IgD-negative memory B cell (primary cell): ENCODE results near the gene LRRC17. TPM values are rescaled to one million over a fixed set of nuclear protein-coding genes. Genes with fewer than 3 reads are reported as not detected.
"Not testable (repeated sequence)": the region's sequence is repeated elsewhere in the genome, so short reads cannot be mapped to it uniquely, and the experiment has no call there.

Experiments
- H3K27ac Mint-ChIP-seq, 3 donors: one replicate each; pipeline ENCODE4 v1.8.0; 2020 to 2022; ENCODE audit warnings: mild to moderate bottlenecking in 3 of 3, mixed read lengths in 3 of 3, moderate library complexity in 1 of 3
- H3K27me3 Mint-ChIP-seq: one replicate; pipeline ENCODE4 v1.8.0; 2021; ENCODE audit warnings: mixed read lengths
- H3K36me3 Mint-ChIP-seq: one replicate; pipeline ENCODE4 v1.8.0; 2020; ENCODE audit warnings: mild to moderate bottlenecking, mixed read lengths
- H3K4me1 Mint-ChIP-seq, 3 donors: one replicate each; pipeline ENCODE4 v1.8.0; 2020 to 2022; ENCODE audit warnings: mixed read lengths in 3 of 3, mild to moderate bottlenecking in 1 of 3
- H3K4me3 Mint-ChIP-seq, 4 donors: one replicate each; pipeline ENCODE4 v1.8.0; 2020 to 2022; ENCODE audit warnings: mild to moderate bottlenecking in 4 of 4, mixed read lengths in 4 of 4, moderate library complexity in 3 of 4
- H3K9me3 Mint-ChIP-seq, 3 donors: one replicate each; pipeline ENCODE4 v1.8.0; 2020 to 2021; ENCODE audit warnings: mixed read lengths in 3 of 3, mild to moderate bottlenecking in 1 of 3
- polyA plus RNA-seq: library from polyadenylated mRNA; unstranded; fragments of 300-500 nt; fragmentation: Illumina TruSeq; gene quantifications from one replicate; pipeline ENCODE4 v1.2.3, GENCODE V29; 2021

The LRRC17 gene
- polyA plus RNA-seq, 1 donor from 2014 or later, result not detected

- H3K27ac Mint-ChIP-seq, result no peak overlapping the region
- H3K36me3 Mint-ChIP-seq, result no peaks in the 10 kb centered on the region
- peaks cover 0 to 2% (median 0%) of the 10 kb centered on the region in 3 donors for H3K9me3 Mint-ChIP-seq
- no peaks in the 10 kb centered on the region for H3K27me3 Mint-ChIP-seq
- H3K4me3 Mint-ChIP-seq, result no peak overlapping the region
- no peaks in the 10 kb centered on the region for H3K4me1 Mint-ChIP-seq
These were observed 31.4 kb downstream of the LRRC17 start for GRCh38 chr7:102944241-102944640.

DNA sequence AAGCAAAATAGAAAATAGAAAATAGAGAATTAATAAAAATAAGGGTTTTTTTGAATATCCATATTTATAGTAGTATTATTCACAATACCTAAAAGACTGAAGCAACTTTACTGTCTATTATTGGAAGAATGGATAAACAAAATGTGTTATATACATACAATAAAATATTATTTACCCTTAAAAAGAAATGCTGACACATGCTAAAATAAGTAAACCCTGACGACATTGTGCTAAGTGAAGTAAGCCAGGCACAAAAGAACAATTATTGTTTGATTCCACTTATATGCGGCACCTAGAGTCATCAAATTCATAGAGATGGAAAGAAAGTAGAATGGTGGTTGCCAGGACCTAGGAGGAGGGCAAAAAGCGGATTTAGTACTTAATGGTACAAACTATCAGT is 39.0 kb downstream of the LRRC17 start:
- Mint-ChIP-seq H3K9me3 (peaks cover 7 to 14% (median 11%) of the 10 kb centered on the region in 3 donors), H3K4me1 (no peaks in the 10 kb centered on the region), H3K4me3 (no peak overlapping the region), H3K27ac (no peak overlapping the region), H3K36me3 (peaks cover 3% of the 10 kb centered on the region), H3K27me3 (peaks cover 4% of the 10 kb centered on the region)

DNA sequence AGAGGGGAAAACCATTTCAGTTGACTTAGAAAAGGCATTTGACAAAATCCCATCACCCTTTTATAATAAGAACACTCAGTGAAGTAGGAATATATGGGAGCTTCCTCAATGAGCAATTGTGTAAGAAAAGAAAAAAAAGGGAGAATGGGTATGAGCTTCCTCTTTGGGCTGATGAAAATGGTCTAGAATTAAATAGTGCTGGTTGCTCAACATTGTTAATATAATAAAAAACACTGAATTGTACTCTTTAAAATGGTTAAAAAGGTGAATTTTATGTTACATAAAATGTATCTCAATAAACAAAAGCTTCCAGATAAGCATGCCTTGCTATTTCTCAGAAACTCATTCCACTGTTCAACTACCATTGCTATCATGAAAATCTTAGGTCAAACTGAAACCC is 40.6 kb downstream of the LRRC17 start:
- H3K4me3 Mint-ChIP-seq, result no peak overlapping the region
- no peak overlapping the region for H3K27ac Mint-ChIP-seq
- H3K36me3 Mint-ChIP-seq, result peaks cover 3% of the 10 kb centered on the region
- peaks cover 7 to 18% (median 13%) of the 10 kb centered on the region in 3 donors for H3K9me3 Mint-ChIP-seq
- peaks cover 4% of the 10 kb centered on the region for H3K27me3 Mint-ChIP-seq
- no peaks in the 10 kb centered on the region for H3K4me1 Mint-ChIP-seq

- not testable (repeated sequence) for H3K4me1 Mint-ChIP-seq, H3K4me3 Mint-ChIP-seq, H3K36me3 Mint-ChIP-seq, H3K27ac Mint-ChIP-seq, H3K27me3 Mint-ChIP-seq
- peaks cover 7 to 18% (median 13%) of the 10 kb centered on the region in 3 donors for H3K9me3 Mint-ChIP-seq
These were observed 41.6 kb downstream of the LRRC17 start for GRCh38 chr7:102954359-102954758.

DNA sequence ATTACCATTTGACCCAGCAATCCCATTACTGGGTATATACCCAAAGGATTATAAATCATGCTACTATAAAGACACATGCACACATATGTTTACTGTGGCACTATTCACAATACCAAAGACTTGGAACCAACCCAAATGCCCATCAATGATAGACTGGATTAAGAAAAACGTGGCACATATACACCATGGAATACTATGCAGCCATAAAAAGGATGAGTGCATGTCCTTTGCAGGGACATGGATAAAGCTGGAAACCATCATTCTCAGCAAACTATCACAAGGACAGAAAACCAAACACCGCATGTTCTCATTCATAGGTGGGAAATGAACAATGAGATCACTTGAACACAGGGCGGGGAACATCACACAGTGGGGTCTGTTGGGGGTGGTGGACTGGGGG is 45.2 kb downstream of the LRRC17 start:
- not testable (repeated sequence) for H3K4me3 Mint-ChIP-seq, H3K27me3 Mint-ChIP-seq, H3K36me3 Mint-ChIP-seq, H3K4me1 Mint-ChIP-seq, H3K27ac Mint-ChIP-seq
- peaks cover 7 to 18% (median 11%) of the 10 kb centered on the region in 3 donors for H3K9me3 Mint-ChIP-seq

- H3K27ac Mint-ChIP-seq, H3K4me1 Mint-ChIP-seq, H3K36me3 Mint-ChIP-seq: not testable (repeated sequence)
These were observed 49.2 kb downstream of the LRRC17 start for GRCh38 chr7:102961993-102962392.

DNA sequence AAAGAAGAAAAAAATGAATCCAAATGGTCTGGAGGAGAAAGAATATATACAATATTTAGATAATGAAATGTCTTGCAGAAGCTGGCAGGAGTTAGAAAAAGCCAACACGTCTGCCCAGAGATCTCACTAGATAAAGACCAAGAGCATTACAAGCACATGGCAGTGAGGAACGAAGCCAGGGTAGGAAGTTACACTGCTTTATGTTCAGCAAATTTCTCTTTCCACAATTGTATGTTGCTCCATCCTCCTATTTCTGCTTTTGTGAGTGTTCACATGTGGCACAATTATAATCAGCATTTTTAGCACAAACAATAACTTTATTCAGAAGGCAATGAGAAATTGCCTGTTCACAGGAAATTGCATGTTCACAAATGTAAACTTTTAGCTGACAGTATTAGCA is 53.7 kb downstream of the LRRC17 start:
- Mint-ChIP-seq H3K27ac (no peak overlapping the region), H3K4me1 (peaks cover 0 to 4% (median 0%) of the 10 kb centered on the region in 3 donors), H3K9me3 (no peaks in the 10 kb centered on the region), H3K27me3 (no peaks in the 10 kb centered on the region), H3K36me3 (peaks cover 1% of the 10 kb centered on the region), H3K4me3 (no peak overlapping the region)

More at GRCh38 chr7:102961993-102962392, 49.2 kb downstream of the LRRC17 start:
- not testable (repeated sequence) for H3K27me3 Mint-ChIP-seq, H3K4me3 Mint-ChIP-seq, H3K9me3 Mint-ChIP-seq

- peaks cover 0 to 4% (median 0%) of the 10 kb centered on the region in 3 donors for H3K4me1 Mint-ChIP-seq
- no peaks in the 10 kb centered on the region for H3K27me3 Mint-ChIP-seq
- H3K9me3 Mint-ChIP-seq, result no peaks in the 10 kb centered on the region
- H3K36me3 Mint-ChIP-seq, result peaks cover 2% of the 10 kb centered on the region
- H3K27ac Mint-ChIP-seq, result no peak overlapping the region
- H3K4me3 Mint-ChIP-seq, result no peak overlapping the region
These were observed 55.0 kb downstream of the LRRC17 start for GRCh38 chr7:102967798-102968197.

DNA sequence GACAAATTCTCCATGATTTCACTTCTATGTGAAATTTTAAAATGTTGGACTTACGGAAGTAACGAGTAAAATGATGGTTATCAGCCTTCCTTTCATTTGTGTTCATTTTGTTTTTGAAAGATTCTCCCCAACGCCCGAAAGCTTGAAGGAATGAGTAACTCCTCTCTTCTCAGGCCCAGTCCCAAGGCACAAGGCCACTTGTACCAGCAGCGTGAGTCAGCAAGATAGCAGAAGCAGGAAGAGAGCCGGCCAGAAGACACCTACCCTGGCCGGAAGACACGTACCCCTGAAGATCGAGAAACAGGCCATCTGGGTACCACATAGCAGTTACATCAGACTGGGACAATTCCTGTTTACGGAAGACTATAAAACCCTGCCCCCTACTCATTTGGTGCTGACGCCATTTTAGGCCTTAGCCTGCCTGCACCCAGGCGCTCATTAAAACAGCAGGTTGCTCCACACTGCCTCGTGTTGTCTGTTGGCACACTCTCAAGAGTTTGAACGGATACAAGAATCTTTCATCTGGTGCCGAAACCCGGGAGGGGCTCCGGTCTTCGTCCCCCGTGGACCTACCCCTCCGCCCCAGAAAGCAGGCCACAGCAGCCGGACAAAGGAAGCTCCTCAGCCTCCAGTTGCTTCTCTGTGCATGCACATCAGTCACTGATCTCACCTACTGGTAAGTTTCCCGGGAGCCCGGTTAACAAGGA is 60.4 kb downstream of the LRRC17 start:
- H3K4me1 Mint-ChIP-seq, result peaks cover 0 to 2% (median 0%) of the 10 kb centered on the region in 3 donors
- no peaks in the 10 kb centered on the region for H3K27me3 Mint-ChIP-seq
- peaks cover 3% of the 10 kb centered on the region for H3K36me3 Mint-ChIP-seq
- H3K4me3 Mint-ChIP-seq, result no peak overlapping the region
- H3K27ac Mint-ChIP-seq, result no peak overlapping the region
- no peaks in the 10 kb centered on the region for H3K9me3 Mint-ChIP-seq

DNA sequence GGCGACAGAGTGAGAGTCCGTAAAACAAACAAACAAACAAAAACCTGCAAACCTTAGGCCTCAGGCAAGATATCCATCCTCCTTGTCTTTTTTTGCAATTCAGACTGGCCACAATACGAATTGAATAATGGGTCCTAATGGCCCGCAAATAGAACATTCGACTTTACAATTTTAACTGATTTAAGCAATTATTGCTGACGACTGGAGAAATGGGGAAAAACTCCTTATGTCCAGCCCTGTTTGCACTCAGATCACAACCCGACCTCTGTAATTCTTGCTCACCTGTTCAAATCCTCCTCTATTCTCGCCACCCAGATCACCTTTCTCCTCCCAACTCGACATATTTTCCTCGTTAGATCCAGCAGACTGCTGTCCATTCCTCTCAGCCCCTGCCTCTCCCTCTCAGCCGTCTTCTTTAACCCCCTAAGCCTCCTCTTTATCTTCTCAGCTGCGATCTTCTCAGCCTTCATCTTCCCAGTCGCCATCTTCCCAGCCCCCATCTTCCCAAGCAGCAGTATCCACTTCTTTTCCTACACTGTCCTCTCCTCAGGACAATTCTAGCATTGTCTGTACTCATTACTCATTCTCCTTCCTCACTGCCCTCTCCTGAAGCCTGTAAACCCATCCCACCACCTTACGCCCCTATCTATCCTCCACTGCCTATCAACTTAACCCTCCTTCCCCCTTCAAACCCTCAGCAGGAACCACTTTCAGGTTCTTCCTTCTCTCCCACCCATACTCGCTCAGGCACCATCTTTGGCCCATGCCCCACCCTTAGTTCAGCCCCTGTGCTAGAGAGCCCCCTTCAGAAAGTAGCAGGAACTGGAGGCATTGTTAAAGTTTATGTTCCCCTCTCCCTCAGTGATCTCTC is 61.8 kb downstream of the LRRC17 start:
- H3K36me3 Mint-ChIP-seq, result peaks cover 3% of the 10 kb centered on the region
- peaks cover 0 to 6% (median 1%) of the 10 kb centered on the region in 3 donors for H3K9me3 Mint-ChIP-seq
- no peak overlapping the region for H3K27ac Mint-ChIP-seq
- H3K4me3 Mint-ChIP-seq, result no peak overlapping the region
- H3K4me1 Mint-ChIP-seq, result no peaks in the 10 kb centered on the region
- no peaks in the 10 kb centered on the region for H3K27me3 Mint-ChIP-seq

- Mint-ChIP-seq H3K4me3 (no peak overlapping the region), H3K27me3 (no peaks in the 10 kb centered on the region), H3K27ac (no peak overlapping the region), H3K4me1 (no peaks in the 10 kb centered on the region), H3K9me3 (peaks cover 0 to 12% (median 1%) of the 10 kb centered on the region in 3 donors), H3K36me3 (peaks cover 3% of the 10 kb centered on the region)
These were observed 63.1 kb downstream of the LRRC17 start for GRCh38 chr7:102975854-102976253.

GRCh38 chr7:102976493-102976892 is 63.7 kb downstream of the LRRC17 start:
- Mint-ChIP-seq H3K9me3 (peaks cover 0 to 12% (median 1%) of the 10 kb centered on the region in 3 donors), H3K27me3 (no peaks in the 10 kb centered on the region), H3K4me1 (peaks cover 0 to 2% (median 0%) of the 10 kb centered on the region in 3 donors), H3K36me3 (peaks cover 3% of the 10 kb centered on the region), H3K4me3 (no peak overlapping the region), H3K27ac (no peak overlapping the region)

DNA sequence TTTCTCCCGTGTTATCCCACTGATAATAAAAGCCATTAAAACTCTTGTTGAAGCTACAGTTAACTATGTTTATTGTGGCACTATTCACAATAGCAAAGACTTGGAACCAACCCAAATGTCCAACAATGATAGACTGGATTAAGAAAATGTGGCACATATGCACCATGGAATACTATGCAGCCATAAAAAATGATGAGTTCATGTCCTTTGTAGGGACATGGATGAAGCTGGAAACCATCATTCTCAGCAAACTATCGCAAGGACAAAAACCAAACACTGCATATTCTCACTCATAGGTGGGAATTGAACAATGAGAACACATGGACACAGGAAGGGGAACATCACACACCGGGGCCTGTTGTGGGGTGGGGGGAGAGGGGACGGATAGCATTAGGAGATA is 64.8 kb downstream of the LRRC17 start:
- peaks cover 0 to 12% (median 3%) of the 10 kb centered on the region in 3 donors for H3K9me3 Mint-ChIP-seq
- not testable (repeated sequence) for H3K4me1 Mint-ChIP-seq, H3K27me3 Mint-ChIP-seq, H3K27ac Mint-ChIP-seq, H3K36me3 Mint-ChIP-seq, H3K4me3 Mint-ChIP-seq

DNA sequence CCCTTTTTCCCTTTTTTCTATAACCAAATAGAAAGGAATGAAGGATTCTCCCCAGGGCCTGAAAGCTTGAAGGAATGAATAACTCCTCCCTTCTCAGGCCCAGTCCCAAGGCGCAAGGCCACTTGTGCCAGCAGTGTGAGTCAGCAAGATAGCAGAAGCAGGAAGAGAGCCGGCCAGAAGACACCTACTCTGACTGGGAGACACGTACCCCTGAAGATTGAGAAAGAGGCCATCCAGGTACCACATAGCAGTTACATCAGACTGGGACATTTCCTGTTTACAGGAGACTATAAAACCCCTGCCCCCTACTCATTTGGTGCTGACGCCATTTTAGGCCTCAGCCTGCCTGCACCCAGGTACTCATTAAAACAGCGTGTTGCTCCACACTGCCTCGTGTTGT is 65.5 kb downstream of the LRRC17 start:
- no peak overlapping the region for H3K4me3 Mint-ChIP-seq
- H3K27ac Mint-ChIP-seq, result no peak overlapping the region
- H3K36me3 Mint-ChIP-seq, result peaks cover 4% of the 10 kb centered on the region
- peaks cover 0 to 2% (median 0%) of the 10 kb centered on the region in 3 donors for H3K4me1 Mint-ChIP-seq
- H3K27me3 Mint-ChIP-seq, result no peaks in the 10 kb centered on the region
- peaks cover 0 to 12% (median 3%) of the 10 kb centered on the region in 3 donors for H3K9me3 Mint-ChIP-seq

- Mint-ChIP-seq H3K4me1 (peaks cover 0 to 2% (median 0%) of the 10 kb centered on the region in 3 donors), H3K36me3 (peaks cover 3% of the 10 kb centered on the region), H3K4me3 (no peak overlapping the region), H3K9me3 (peaks cover 0 to 12% (median 3%) of the 10 kb centered on the region in 3 donors), H3K27me3 (no peaks in the 10 kb centered on the region), H3K27ac (no peak overlapping the region)
These were observed 66.9 kb downstream of the LRRC17 start for GRCh38 chr7:102979670-102980069.
